ENCODE results near the gene BGLAP. TPM values are rescaled to one million over a fixed set of nuclear protein-coding genes. Genes with fewer than 3 reads are reported as not detected.

Gene BGLAP
- total RNA-seq, 5 donors from 2014 or later (not counting 1 experiment from before 2014, with no cell fraction given), result 1.8 to 7.1 (median 5.2) TPM

GRCh38 chr1:156229809-156230472 is 12.0 kb upstream of the BGLAP start:
- Mint-ChIP-seq H3K9me3 (no peaks in the 10 kb centered on the region), H3K4me1 (peaks cover 0 to 11% (median 6%) of the 10 kb centered on the region in 3 donors), H3K27me3 (no peaks in the 10 kb centered on the region), H3K27ac (no peak overlapping the region), H3K4me3 (no peak overlapping the region), H3K36me3 (peaks cover 27% of the 10 kb centered on the region)
- POLR2A ChIA-PET, result interaction anchor here in 1 of 2 donors (0.7 kb wide), 1 partner anchor 435 kb away, joined by 4 read pairs; no protein-coding TSS in a partner anchor
- H3K9me3 ChIP-seq, result no peaks in the 10 kb centered on the region
- DNase-seq (no peak), ATAC-seq (replicated peaks in 1 of 4) (no peak)
- CTCF ChIA-PET, result interaction anchor here in 1 of 2 donors (0.6 to 1.1 kb wide), 2 partner anchors 82 to 103 kb away, joined by 3 to 4 read pairs; no protein-coding TSS in a partner anchor
- peaks cover 0 to 9% of the 10 kb centered on the region in 2 experiments for H3K4me1 ChIP-seq (ENCODE audit: control insufficient read depth in 1 of 2, extremely low read depth in 1 of 2, insufficient read depth in 2 of 2, low read length in 2 of 2)
- peaks cover 17 to 35% of the 10 kb centered on the region in 2 donors for H3K36me3 ChIP-seq (ENCODE audit: control insufficient read depth in 2 of 2, extremely low read depth in 1 of 2, insufficient read depth in 1 of 2, low read length in 1 of 2)
- 92% methylated on average over 7 of the region's 11 CpGs for WGBS (ENCODE audit: insufficient coverage)
- H3K27me3 ChIP-seq (replicated peaks in 1 of 2; ENCODE audit: control insufficient read depth in 2 of 2, extremely low read depth in 1 of 2, insufficient read depth in 2 of 2, low read length in 1 of 2), result no peaks in the 10 kb centered on the region
- no peak overlapping the region for H3K27ac ChIP-seq (ENCODE audit: low read length)
- H3K4me3 ChIP-seq (ENCODE audit: control insufficient read depth in 1 of 2, extremely low read depth in 1 of 2, low read length in 1 of 2), result no peak overlapping the region

GRCh38 chr1:156230473-156230837 is 11.5 kb upstream of the BGLAP start:
- Histone ChIP-seq H3K27me3 (replicated peaks in 1 of 2; ENCODE audit: control insufficient read depth in 2 of 2, extremely low read depth in 1 of 2, insufficient read depth in 2 of 2, low read length in 1 of 2) (no peaks in the 10 kb centered on the region), H3K4me1 (ENCODE audit: control insufficient read depth in 1 of 2, extremely low read depth in 1 of 2, insufficient read depth in 2 of 2, low read length in 2 of 2) (peaks cover 0 to 6% of the 10 kb centered on the region in 2 experiments), H3K4me3 (ENCODE audit: control insufficient read depth in 1 of 2, extremely low read depth in 1 of 2, low read length in 1 of 2) (no peak overlapping the region), H3K9me3 (no peaks in the 10 kb centered on the region), H3K36me3 (ENCODE audit: control insufficient read depth in 2 of 2, extremely low read depth in 1 of 2, insufficient read depth in 1 of 2, low read length in 1 of 2) (peaks cover 17 to 35% of the 10 kb centered on the region in 2 donors), H3K27ac (ENCODE audit: low read length) (no peak overlapping the region)
- H3K27me3 Mint-ChIP-seq, result no peaks in the 10 kb centered on the region
- H3K36me3 Mint-ChIP-seq, result peaks cover 25% of the 10 kb centered on the region
- H3K4me1 Mint-ChIP-seq, result peaks cover 0 to 8% (median 3%) of the 10 kb centered on the region in 3 donors
- H3K4me3 Mint-ChIP-seq, result no peak overlapping the region
- H3K9me3 Mint-ChIP-seq, result no peaks in the 10 kb centered on the region
- DNase-seq (no peak), ATAC-seq (replicated peaks in 1 of 4) (no peak)
- CTCF ChIA-PET, result no interaction called here
- H3K27ac Mint-ChIP-seq, result no peak overlapping the region
- no CpG with 5 or more reads among the region's 1 CpG for WGBS (ENCODE audit: insufficient coverage)
- POLR2A ChIA-PET, result no interaction called here

GRCh38 chr1:156232201-156232894 is 9.6 kb upstream of the BGLAP start:
- ChIA-PET CTCF (interaction anchor here (0.6 to 0.7 kb wide), 3 partner anchors 66 to 1597 kb away, joined by 3 to 6 read pairs (median 3); no protein-coding TSS in a partner anchor), POLR2A (interaction anchor here (0.6 to 1.0 kb wide), 5 partner anchors 20 to 276 kb away, joined by 3 to 4 read pairs (median 3); partner anchors contain the start of gene PMF1 (in 1 of the 2))
- Histone ChIP-seq H3K9me3 (no peaks in the 10 kb centered on the region), H3K4me1 (ENCODE audit: control insufficient read depth in 1 of 2, extremely low read depth in 1 of 2, insufficient read depth in 2 of 2, low read length in 2 of 2) (no peaks in the 10 kb centered on the region), H3K4me3 (ENCODE audit: control insufficient read depth in 1 of 2, extremely low read depth in 1 of 2, low read length in 1 of 2) (no peak overlapping the region), H3K27me3 (replicated peaks in 1 of 2; ENCODE audit: control insufficient read depth in 2 of 2, extremely low read depth in 1 of 2, insufficient read depth in 2 of 2, low read length in 1 of 2) (no peaks in the 10 kb centered on the region), H3K27ac (ENCODE audit: low read length) (no peak overlapping the region), H3K36me3 (ENCODE audit: control insufficient read depth in 2 of 2, extremely low read depth in 1 of 2, insufficient read depth in 1 of 2, low read length in 1 of 2) (peaks cover 26 to 49% of the 10 kb centered on the region in 2 donors)
- Mint-ChIP-seq H3K4me3 (no peak overlapping the region), H3K27ac (no peak overlapping the region), H3K27me3 (no peaks in the 10 kb centered on the region), H3K36me3 (peaks cover 32% of the 10 kb centered on the region), H3K9me3 (no peaks in the 10 kb centered on the region), H3K4me1 (peaks cover 0 to 3% (median 0%) of the 10 kb centered on the region in 3 donors)
- ATAC-seq (replicated peaks in 1 of 4), result no peak
- 89% methylated on average over 10 of the region's 12 CpGs for WGBS (ENCODE audit: insufficient coverage)
- no peak for DNase-seq

- Histone ChIP-seq H3K9me3 (no peaks in the 10 kb centered on the region), H3K36me3 (ENCODE audit: control insufficient read depth in 2 of 2, extremely low read depth in 1 of 2, insufficient read depth in 1 of 2, low read length in 1 of 2) (peaks cover 26 to 56% of the 10 kb centered on the region in 2 donors), H3K27ac (ENCODE audit: low read length) (no peak overlapping the region), H3K4me3 (ENCODE audit: control insufficient read depth in 1 of 2, extremely low read depth in 1 of 2, low read length in 1 of 2) (no peak overlapping the region), H3K4me1 (ENCODE audit: control insufficient read depth in 1 of 2, extremely low read depth in 1 of 2, insufficient read depth in 2 of 2, low read length in 2 of 2) (no peaks in the 10 kb centered on the region), H3K27me3 (replicated peaks in 1 of 2; ENCODE audit: control insufficient read depth in 2 of 2, extremely low read depth in 1 of 2, insufficient read depth in 2 of 2, low read length in 1 of 2) (no peaks in the 10 kb centered on the region)
- Mint-ChIP-seq H3K27ac (no peak overlapping the region), H3K36me3 (peaks cover 36% of the 10 kb centered on the region), H3K4me3 (no peak overlapping the region), H3K27me3 (no peaks in the 10 kb centered on the region), H3K4me1 (no peaks in the 10 kb centered on the region), H3K9me3 (no peaks in the 10 kb centered on the region)
- 86% methylated on average over 1 of the region's 5 CpGs for WGBS (ENCODE audit: insufficient coverage)
- POLR2A ChIA-PET, result interaction anchor here (0.6 to 1.0 kb wide), 6 partner anchors 16 to 504 kb away, joined by 3 to 7 read pairs (median 4); no protein-coding TSS in a partner anchor
- no peak for DNase-seq
- no peak for ATAC-seq (replicated peaks in 1 of 4)
- CTCF ChIA-PET, result interaction anchor here (0.6 to 1.3 kb wide), 5 partner anchors 8 to 360 kb away, joined by 3 to 7 read pairs (median 5); partner anchors contain the start of gene TMEM79 (in 1 of the 2)
These were observed 8.4 kb upstream of the BGLAP start for GRCh38 chr1:156233426-156234127.

- H3K36me3 Mint-ChIP-seq, result peaks cover 39% of the 10 kb centered on the region
- Histone ChIP-seq H3K4me1 (ENCODE audit: control insufficient read depth in 1 of 2, extremely low read depth in 1 of 2, insufficient read depth in 2 of 2, low read length in 2 of 2) (no peaks in the 10 kb centered on the region), H3K9me3 (no peaks in the 10 kb centered on the region), H3K27ac (ENCODE audit: low read length) (no peak overlapping the region), H3K4me3 (ENCODE audit: control insufficient read depth in 1 of 2, extremely low read depth in 1 of 2, low read length in 1 of 2) (no peak overlapping the region), H3K36me3 (ENCODE audit: control insufficient read depth in 2 of 2, extremely low read depth in 1 of 2, insufficient read depth in 1 of 2, low read length in 1 of 2) (peaks cover 26 to 61% of the 10 kb centered on the region in 2 donors), H3K27me3 (replicated peaks in 1 of 2; ENCODE audit: control insufficient read depth in 2 of 2, extremely low read depth in 1 of 2, insufficient read depth in 2 of 2, low read length in 1 of 2) (peaks cover 0 to 3% of the 10 kb centered on the region in 2 experiments)
- no peak overlapping the region for H3K4me3 Mint-ChIP-seq
- H3K9me3 Mint-ChIP-seq, result no peaks in the 10 kb centered on the region
- DNase-seq (no peak), ATAC-seq (replicated peaks in 1 of 4) (no peak)
- 93% methylated on average over 11 of the region's 12 CpGs for WGBS (ENCODE audit: insufficient coverage)
- CTCF ChIA-PET, result no interaction called here
- H3K27ac Mint-ChIP-seq, result no peak overlapping the region
- POLR2A ChIA-PET, result no interaction called here
- H3K27me3 Mint-ChIP-seq, result no peaks in the 10 kb centered on the region
- H3K4me1 Mint-ChIP-seq, result no peaks in the 10 kb centered on the region
These were observed 5.8 kb upstream of the BGLAP start for GRCh38 chr1:156236164-156236563.

GRCh38 chr1:156238248-156238647 is 3.7 kb upstream of the BGLAP start:
- ATAC-seq (replicated peaks in 1 of 4) (no peak), DNase-seq (no peak)
- Histone ChIP-seq H3K27me3 (replicated peaks in 1 of 2; ENCODE audit: control insufficient read depth in 2 of 2, extremely low read depth in 1 of 2, insufficient read depth in 2 of 2, low read length in 1 of 2) (peaks cover 0 to 3% of the 10 kb centered on the region in 2 experiments), H3K9me3 (no peaks in the 10 kb centered on the region), H3K36me3 (ENCODE audit: control insufficient read depth in 2 of 2, extremely low read depth in 1 of 2, insufficient read depth in 1 of 2, low read length in 1 of 2) (peaks cover 21 to 59% of the 10 kb centered on the region in 2 donors), H3K4me1 (ENCODE audit: control insufficient read depth in 1 of 2, extremely low read depth in 1 of 2, insufficient read depth in 2 of 2, low read length in 2 of 2) (no peaks in the 10 kb centered on the region), H3K4me3 (ENCODE audit: control insufficient read depth in 1 of 2, extremely low read depth in 1 of 2, low read length in 1 of 2) (no peak overlapping the region), H3K27ac (ENCODE audit: low read length) (no peak overlapping the region)
- Mint-ChIP-seq H3K4me3 (no peak overlapping the region), H3K27ac (no peak overlapping the region), H3K27me3 (no peaks in the 10 kb centered on the region), H3K4me1 (no peaks in the 10 kb centered on the region), H3K9me3 (no peaks in the 10 kb centered on the region), H3K36me3 (peaks cover 40% of the 10 kb centered on the region)
- WGBS (ENCODE audit: insufficient coverage), result 100% methylated on average over 1 of the region's 5 CpGs
- CTCF ChIA-PET, result no interaction called here
- POLR2A ChIA-PET, result no interaction called here

Data from T-cell (primary cell).